GM18870 (cell line): ENCODE data around the gene KRT71.
"Not testable (repeated sequence)": the region's sequence is repeated elsewhere in the genome, so short reads cannot be mapped to it uniquely, and the experiment has no call there.

Source experiments
- ATAC-seq: cut with Tn5 transposase; IDR thresholded peaks from one replicate; pipeline ENCODE4 v1.9.1; 2021; ENCODE audit warnings: moderate library complexity; ENCODE audit not compliant: unreplicated experiment

Gene KRT71

GRCh38 chr12:52522346-52523011 lies 30.5 kb downstream of the KRT71 start:
- no peak for ATAC-seq

- ATAC-seq: no peak
These were observed 31.2 kb downstream of the KRT71 start for GRCh38 chr12:52521568-52522266.

GRCh38 chr12:52521175-52521567 lies 31.8 kb downstream of the KRT71 start:
- ATAC-seq: no peak

- ATAC-seq: no peak
These were observed 32.9 kb downstream of the KRT71 start, which contains the start of gene KRT5 for GRCh38 chr12:52519826-52520662. Gene KRT5 (minus strand): TSS chr12:52520394. CDS start chr12:52520296, 98 bp downstream.

GRCh38 chr12:52519387-52519703 lies 33.6 kb downstream of the KRT71 start:
- no peak for ATAC-seq

- ATAC-seq: no peak
These were observed 34.2 kb downstream of the KRT71 start for GRCh38 chr12:52518574-52519386.

GRCh38 chr12:52517888-52518287 lies 35.1 kb downstream of the KRT71 start:
- ATAC-seq: no peak

GRCh38 chr12:52517005-52517835 lies 35.7 kb downstream of the KRT71 start:
- ATAC-seq: no peak

- no peak for ATAC-seq
These were observed 36.8 kb downstream of the KRT71 start for GRCh38 chr12:52515927-52516831.

GRCh38 chr12:52515319-52515646 lies 37.7 kb downstream of the KRT71 start:
- ATAC-seq: no peak

GRCh38 chr12:52514471-52515318 lies 38.2 kb downstream of the KRT71 start:
- no peak for ATAC-seq

GRCh38 chr12:52513736-52514135 lies 39.2 kb downstream of the KRT71 start:
- ATAC-seq: no peak

GRCh38 chr12:52508211-52508610 lies 44.7 kb downstream of the KRT71 start:
- ATAC-seq: no peak

- no peak for ATAC-seq
These were observed 45.9 kb downstream of the KRT71 start for GRCh38 chr12:52506858-52507715.

GRCh38 chr12:52502877-52503276 lies 50.1 kb downstream of the KRT71 start:
- ATAC-seq: no peak

GRCh38 chr12:52501490-52501889 lies 51.5 kb downstream of the KRT71 start:
- no peak for ATAC-seq

- ATAC-seq: not testable (repeated sequence)
These were observed 52.4 kb downstream of the KRT71 start for GRCh38 chr12:52500574-52500973.
